ENCODE data around the gene OR6K3. TPM values are rescaled to one million over a fixed set of nuclear protein-coding genes. Genes with fewer than 3 reads are reported as not detected.

OR6K3 gene
- total RNA-seq: not detected

- H3K4me3 ChIP-seq: no peak within 1 kb of the TSS
- intact Hi-C loops (cut with DNase I): no loop called here
- 76% methylated on average over 2 of the region's 2 CpGs for WGBS
- TF ChIP-seq POLR2A (IDR thresholded peaks at IDR 0.05; ENCODE audit: low read depth) (no peak), POLR2AphosphoS5 (IDR thresholded peaks at IDR 0.05) (no peak), CTCF (IDR thresholded peaks at IDR 0.05) (no peak), EP300 (IDR thresholded peaks at IDR 0.05) (no peak)
- DNase-seq (ENCODE audit: extremely low spot score): no peak
- H3K9me3 ChIP-seq: no peaks in the 10 kb centered on the region
- no peaks in the 10 kb centered on the region for H3K36me3 ChIP-seq
- peaks cover 0 to 4% (median 0%) of the 10 kb centered on the region in 4 donors for H3K27me3 ChIP-seq
- H3K4me1 ChIP-seq: no peaks in the 10 kb centered on the region
- no peak within 1 kb of the TSS for H3K27ac ChIP-seq (replicated peaks in 1 of 4)
These were observed at the start of gene OR6K3 for GRCh38 chr1:158720620-158721019. Gene OR6K3, minus strand, starts transcription at chr1:158720720. Its CDS starts 2,605 bp downstream, at chr1:158718115.

GRCh38 chr1:158754420-158754819 lies 33.9 kb upstream of the OR6K3 start, which contains the start of gene OR6K6:
Gene OR6K6, plus strand, starts transcription at chr1:158754720. Its CDS starts 168 bp downstream, at chr1:158754888.
- Histone ChIP-seq H3K27me3 (no peaks in the 10 kb centered on the region), H3K36me3 (no peaks in the 10 kb centered on the region), H3K4me3 (no peak within 1 kb of the TSS), H3K9me3 (no peaks in the 10 kb centered on the region), H3K27ac (replicated peaks in 1 of 4) (no peak within 1 kb of the TSS), H3K4me1 (no peaks in the 10 kb centered on the region)
- DNase-seq (ENCODE audit: extremely low spot score): no peak
- 81% methylated on average over 2 of the region's 2 CpGs for WGBS
- TF ChIP-seq EP300 (IDR thresholded peaks at IDR 0.05) (no peak), POLR2AphosphoS5 (IDR thresholded peaks at IDR 0.05) (no peak), POLR2A (IDR thresholded peaks at IDR 0.05; ENCODE audit: low read depth) (no peak), CTCF (IDR thresholded peaks at IDR 0.05) (no peak)
- intact Hi-C loops (cut with DNase I): no loop called here

GRCh38 chr1:158752155-158752712 lies 31.7 kb upstream of the OR6K3 start:
- Histone ChIP-seq H3K4me3 (no peak overlapping the region), H3K27me3 (no peaks in the 10 kb centered on the region), H3K9me3 (no peaks in the 10 kb centered on the region), H3K4me1 (no peaks in the 10 kb centered on the region), H3K36me3 (no peaks in the 10 kb centered on the region), H3K27ac (replicated peaks in 1 of 4) (no peak overlapping the region)
- TF ChIP-seq POLR2AphosphoS5 (IDR thresholded peaks at IDR 0.05) (no peak), CTCF (IDR thresholded peaks at IDR 0.05) (no peak), EP300 (IDR thresholded peaks at IDR 0.05) (no peak), POLR2A (IDR thresholded peaks at IDR 0.05; ENCODE audit: low read depth) (no peak)
- intact Hi-C loops (cut with DNase I): no loop called here
- DNase-seq (ENCODE audit: extremely low spot score): no peak
- 76% methylated on average over 4 of the region's 9 CpGs for WGBS

- TF ChIP-seq EP300 (IDR thresholded peaks at IDR 0.05): no peak
- no peak for TF ChIP-seq CTCF (IDR thresholded peaks at IDR 0.05)
- no peak for TF ChIP-seq POLR2A (IDR thresholded peaks at IDR 0.05; ENCODE audit: low read depth)
- no peak for TF ChIP-seq POLR2AphosphoS5 (IDR thresholded peaks at IDR 0.05)
- intact Hi-C loops (cut with DNase I): no loop called here
- Histone ChIP-seq H3K36me3 (no peaks in the 10 kb centered on the region), H3K4me1 (no peaks in the 10 kb centered on the region), H3K9me3 (no peaks in the 10 kb centered on the region), H3K27me3 (no peaks in the 10 kb centered on the region), H3K27ac (replicated peaks in 1 of 4) (no peak overlapping the region), H3K4me3 (no peak overlapping the region)
- DNase-seq (ENCODE audit: extremely low spot score): no peak
These were observed 15.3 kb upstream of the OR6K3 start for GRCh38 chr1:158735848-158736247.

- no peak for TF ChIP-seq POLR2A (IDR thresholded peaks at IDR 0.05; ENCODE audit: low read depth)
- no peak for TF ChIP-seq CTCF (IDR thresholded peaks at IDR 0.05)
- TF ChIP-seq POLR2AphosphoS5 (IDR thresholded peaks at IDR 0.05): no peak
- no peak for TF ChIP-seq EP300 (IDR thresholded peaks at IDR 0.05)
- WGBS: 79% methylated on average over 2 of the region's 2 CpGs
These were observed 12.0 kb upstream of the OR6K3 start for GRCh38 chr1:158732524-158732923.

More at GRCh38 chr1:158732524-158732923, 12.0 kb upstream of the OR6K3 start:
- intact Hi-C loops (cut with DNase I): no loop called here
- Histone ChIP-seq H3K9me3 (no peaks in the 10 kb centered on the region), H3K4me3 (no peak overlapping the region), H3K27me3 (no peaks in the 10 kb centered on the region), H3K27ac (replicated peaks in 1 of 4) (no peak overlapping the region), H3K36me3 (no peaks in the 10 kb centered on the region), H3K4me1 (no peaks in the 10 kb centered on the region)
- DNase-seq (ENCODE audit: extremely low spot score): no peak

Measured in esophagus muscularis mucosa (tissue), 4 donors.